Measurements from ENCODE around the gene STAT5B.
"Not testable (repeated sequence)": the region's sequence is repeated elsewhere in the genome, so short reads cannot be mapped to it uniquely, and the experiment has no call there.

The STAT5B gene

DNA sequence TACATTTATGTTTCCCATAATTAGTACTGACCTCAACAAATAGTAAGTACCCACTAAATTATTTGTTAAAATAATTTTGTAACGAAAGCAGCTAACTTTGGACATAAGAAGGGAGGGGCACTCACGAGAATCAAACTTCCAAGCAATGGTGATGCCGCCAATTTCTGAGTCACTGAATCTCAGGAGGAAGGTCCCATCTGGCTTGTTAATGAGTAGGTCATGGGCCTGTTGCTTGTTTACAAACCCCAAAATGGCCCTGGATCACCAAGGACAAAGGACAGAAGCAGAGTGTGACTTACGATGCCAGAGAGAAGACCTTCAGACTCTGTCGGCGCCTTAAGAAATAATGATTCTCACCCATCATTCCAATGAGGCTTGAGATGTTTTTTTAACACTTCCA, 66.1 kb downstream of the STAT5B start:
- TF ChIP-seq, protein P1, sequence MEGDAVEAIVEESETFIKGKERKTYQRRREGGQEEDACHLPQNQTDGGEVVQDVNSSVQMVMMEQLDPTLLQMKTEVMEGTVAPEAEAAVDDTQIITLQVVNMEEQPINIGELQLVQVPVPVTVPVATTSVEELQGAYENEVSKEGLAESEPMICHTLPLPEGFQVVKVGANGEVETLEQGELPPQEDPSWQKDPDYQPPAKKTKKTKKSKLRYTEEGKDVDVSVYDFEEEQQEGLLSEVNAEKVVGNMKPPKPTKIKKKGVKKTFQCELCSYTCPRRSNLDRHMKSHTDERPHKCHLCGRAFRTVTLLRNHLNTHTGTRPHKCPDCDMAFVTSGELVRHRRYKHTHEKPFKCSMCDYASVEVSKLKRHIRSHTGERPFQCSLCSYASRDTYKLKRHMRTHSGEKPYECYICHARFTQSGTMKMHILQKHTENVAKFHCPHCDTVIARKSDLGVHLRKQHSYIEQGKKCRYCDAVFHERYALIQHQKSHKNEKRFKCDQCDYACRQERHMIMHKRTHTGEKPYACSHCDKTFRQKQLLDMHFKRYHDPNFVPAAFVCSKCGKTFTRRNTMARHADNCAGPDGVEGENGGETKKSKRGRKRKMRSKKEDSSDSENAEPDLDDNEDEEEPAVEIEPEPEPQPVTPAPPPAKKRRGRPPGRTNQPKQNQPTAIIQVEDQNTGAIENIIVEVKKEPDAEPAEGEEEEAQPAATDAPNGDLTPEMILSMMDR (IDR thresholded peaks at IDR 0.05; ENCODE audit: low read depth, low read length, missing control alignments): no peak
- in situ Hi-C loops (cut with HindIII; ENCODE audit: low sequenced_read_pairs): no loop called here

GRCh38 chr17:42206153-42206612, 70.0 kb downstream of the STAT5B start:
- H3K4me3 ChIP-seq (ENCODE audit: low read depth, low read length); DNase-seq (ENCODE audit: low read depth); in situ Hi-C loops (cut with HindIII; ENCODE audit: low sequenced_read_pairs): not testable (repeated sequence)

More for the DNA sequence above, 66.1 kb downstream of the STAT5B start:
- DNase-seq (ENCODE audit: low read depth): no peak
- no peak overlapping the region for H3K4me3 ChIP-seq (ENCODE audit: low read depth, low read length)

- DNase-seq (ENCODE audit: low read depth): no peak
Measured at GRCh38 chr17:42203354-42203753, 72.8 kb downstream of the STAT5B start.

DNA sequence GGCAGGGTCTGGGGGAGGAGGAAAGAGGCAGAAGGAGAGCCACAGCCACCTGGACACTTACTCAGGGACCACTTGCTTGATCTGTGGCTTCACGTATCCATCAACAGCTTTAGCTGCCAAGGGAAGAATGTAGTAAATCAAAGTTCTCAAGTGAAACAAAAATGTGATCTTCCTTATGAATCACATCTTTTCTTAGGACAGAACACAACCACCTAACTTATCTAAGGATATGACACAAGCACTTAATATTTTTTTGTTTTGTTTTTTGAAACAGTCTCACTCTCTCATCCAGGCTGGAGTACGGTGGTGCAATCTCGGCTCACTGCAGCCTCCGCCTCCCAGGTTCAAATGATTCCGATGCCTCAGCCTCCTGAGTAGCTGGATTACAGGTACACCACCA, 73.5 kb downstream of the STAT5B start:
- TF ChIP-seq, protein P1 (IDR thresholded peaks at IDR 0.05; ENCODE audit: low read depth, low read length, missing control alignments): no peak
- no peak for DNase-seq (ENCODE audit: low read depth)
- in situ Hi-C loops (cut with HindIII; ENCODE audit: low sequenced_read_pairs): no loop called here
- no peak overlapping the region for H3K4me3 ChIP-seq (ENCODE audit: low read depth, low read length)

More at GRCh38 chr17:42203354-42203753, 72.8 kb downstream of the STAT5B start:
- TF ChIP-seq, protein P1 (IDR thresholded peaks at IDR 0.05; ENCODE audit: low read depth, low read length, missing control alignments): no peak
- in situ Hi-C loops (cut with HindIII; ENCODE audit: low sequenced_read_pairs): no loop called here
- H3K4me3 ChIP-seq (ENCODE audit: low read depth, low read length): no peak overlapping the region

- DNase-seq (ENCODE audit: low read depth): no peak
- TF ChIP-seq, protein P1 (IDR thresholded peaks at IDR 0.05; ENCODE audit: low read depth, low read length, missing control alignments): no peak
- in situ Hi-C loops (cut with HindIII; ENCODE audit: low sequenced_read_pairs): no loop called here
- no peak overlapping the region for H3K4me3 ChIP-seq (ENCODE audit: low read depth, low read length)
Measured at GRCh38 chr17:42202159-42202558, 74.0 kb downstream of the STAT5B start.

GRCh38 chr17:42201458-42201772, 74.8 kb downstream of the STAT5B start:
- TF ChIP-seq, protein P1 (IDR thresholded peaks at IDR 0.05; ENCODE audit: low read depth, low read length, missing control alignments): no peak
- in situ Hi-C loops (cut with HindIII; ENCODE audit: low sequenced_read_pairs): no loop called here
- no peak overlapping the region for H3K4me3 ChIP-seq (ENCODE audit: low read depth, low read length)
- no peak for DNase-seq (ENCODE audit: low read depth)

DNA sequence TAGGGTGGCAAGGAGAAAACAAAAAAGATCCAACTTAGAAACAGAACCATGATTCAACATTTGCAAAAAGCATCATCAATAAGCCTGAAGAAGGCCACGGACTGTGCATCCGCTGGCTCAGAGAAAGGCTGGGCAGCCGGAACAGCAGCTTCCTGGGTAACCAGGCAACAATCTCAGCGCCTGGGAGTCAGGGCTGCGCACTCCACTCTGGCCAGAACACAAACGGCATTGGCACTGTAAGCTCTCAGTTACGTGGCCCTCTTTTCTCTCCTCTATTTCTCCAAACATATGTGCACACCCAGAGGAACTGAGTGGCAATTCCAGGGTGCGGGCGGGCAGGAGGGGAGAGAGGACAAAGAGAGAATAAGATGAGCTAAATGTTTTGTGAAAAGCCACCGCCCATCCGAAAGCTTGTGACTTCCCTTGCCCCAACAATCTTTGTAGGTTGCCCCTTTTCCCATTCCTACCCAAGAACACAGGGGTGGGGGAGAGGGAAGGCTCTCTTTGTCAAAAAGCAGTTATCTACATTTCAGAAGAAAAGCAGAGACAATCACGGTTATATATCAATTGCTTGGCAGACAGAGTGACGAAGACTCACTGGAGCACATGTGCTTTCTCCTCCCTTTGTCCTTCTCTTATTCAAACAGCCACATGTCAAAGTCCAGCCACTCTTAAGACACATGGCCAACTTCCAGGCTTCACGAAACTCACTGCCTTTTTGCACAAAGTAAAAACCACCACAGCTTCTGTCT, 75.3 kb downstream of the STAT5B start:
- no peak for DNase-seq (ENCODE audit: low read depth)
- in situ Hi-C loops (cut with HindIII; ENCODE audit: low sequenced_read_pairs): no loop called here
- TF ChIP-seq, protein P1 (IDR thresholded peaks at IDR 0.05; ENCODE audit: low read depth, low read length, missing control alignments): no peak
- H3K4me3 ChIP-seq (ENCODE audit: low read depth, low read length): no peak overlapping the region

All from astrocyte of the cerebellum (primary cell).